Measurements from ENCODE around the gene TCHHL1.

Gene TCHHL1

DNA sequence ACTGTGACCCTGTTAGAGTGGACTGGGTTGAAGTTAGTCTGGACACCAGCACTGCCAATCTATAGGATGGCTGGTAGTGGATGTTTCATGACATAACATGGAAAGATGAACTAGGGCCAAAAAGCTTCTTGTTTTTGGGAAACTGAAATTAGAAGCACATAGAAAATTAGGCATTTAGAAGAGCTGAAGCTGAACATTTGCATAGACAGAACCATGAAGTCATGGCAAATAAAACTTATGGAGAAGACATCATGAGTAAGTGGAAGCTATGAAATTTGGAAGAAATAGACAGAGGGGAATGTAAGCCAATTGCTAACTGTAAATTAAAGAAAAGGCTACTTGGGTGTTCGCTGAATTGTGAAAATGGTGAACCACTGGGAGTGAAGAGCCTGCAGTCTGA is 49.4 kb downstream of the TCHHL1 start:
- TF ChIP-seq, protein P1, sequence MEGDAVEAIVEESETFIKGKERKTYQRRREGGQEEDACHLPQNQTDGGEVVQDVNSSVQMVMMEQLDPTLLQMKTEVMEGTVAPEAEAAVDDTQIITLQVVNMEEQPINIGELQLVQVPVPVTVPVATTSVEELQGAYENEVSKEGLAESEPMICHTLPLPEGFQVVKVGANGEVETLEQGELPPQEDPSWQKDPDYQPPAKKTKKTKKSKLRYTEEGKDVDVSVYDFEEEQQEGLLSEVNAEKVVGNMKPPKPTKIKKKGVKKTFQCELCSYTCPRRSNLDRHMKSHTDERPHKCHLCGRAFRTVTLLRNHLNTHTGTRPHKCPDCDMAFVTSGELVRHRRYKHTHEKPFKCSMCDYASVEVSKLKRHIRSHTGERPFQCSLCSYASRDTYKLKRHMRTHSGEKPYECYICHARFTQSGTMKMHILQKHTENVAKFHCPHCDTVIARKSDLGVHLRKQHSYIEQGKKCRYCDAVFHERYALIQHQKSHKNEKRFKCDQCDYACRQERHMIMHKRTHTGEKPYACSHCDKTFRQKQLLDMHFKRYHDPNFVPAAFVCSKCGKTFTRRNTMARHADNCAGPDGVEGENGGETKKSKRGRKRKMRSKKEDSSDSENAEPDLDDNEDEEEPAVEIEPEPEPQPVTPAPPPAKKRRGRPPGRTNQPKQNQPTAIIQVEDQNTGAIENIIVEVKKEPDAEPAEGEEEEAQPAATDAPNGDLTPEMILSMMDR (IDR thresholded peaks at IDR 0.05; ENCODE audit: extremely low read depth, missing control alignments), result no peak
- DNase-seq (ENCODE audit: low spot score), result no peak

DNA sequence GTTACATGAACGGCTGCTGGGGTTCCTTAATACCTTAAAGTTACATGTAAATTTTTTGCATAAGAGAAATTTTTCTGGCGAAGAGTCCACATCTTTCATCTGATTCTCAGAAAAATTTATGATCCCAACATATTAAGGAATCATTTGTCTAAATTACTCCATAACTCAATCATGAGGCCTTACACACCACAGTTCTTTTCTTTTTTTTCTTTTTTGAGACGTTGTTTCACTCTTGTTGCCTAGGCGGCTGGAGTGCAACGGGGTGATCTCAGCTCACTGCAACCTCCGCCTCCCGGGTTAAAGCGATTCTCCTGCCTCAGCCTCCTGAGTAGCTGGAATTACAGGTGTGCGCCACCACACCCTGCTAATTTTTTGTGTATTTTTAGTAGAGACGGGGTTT is 50.0 kb downstream of the TCHHL1 start:
- TF ChIP-seq, protein P1 (IDR thresholded peaks at IDR 0.05; ENCODE audit: extremely low read depth, missing control alignments), result no peak
- no peak for DNase-seq (ENCODE audit: low spot score)

DNA sequence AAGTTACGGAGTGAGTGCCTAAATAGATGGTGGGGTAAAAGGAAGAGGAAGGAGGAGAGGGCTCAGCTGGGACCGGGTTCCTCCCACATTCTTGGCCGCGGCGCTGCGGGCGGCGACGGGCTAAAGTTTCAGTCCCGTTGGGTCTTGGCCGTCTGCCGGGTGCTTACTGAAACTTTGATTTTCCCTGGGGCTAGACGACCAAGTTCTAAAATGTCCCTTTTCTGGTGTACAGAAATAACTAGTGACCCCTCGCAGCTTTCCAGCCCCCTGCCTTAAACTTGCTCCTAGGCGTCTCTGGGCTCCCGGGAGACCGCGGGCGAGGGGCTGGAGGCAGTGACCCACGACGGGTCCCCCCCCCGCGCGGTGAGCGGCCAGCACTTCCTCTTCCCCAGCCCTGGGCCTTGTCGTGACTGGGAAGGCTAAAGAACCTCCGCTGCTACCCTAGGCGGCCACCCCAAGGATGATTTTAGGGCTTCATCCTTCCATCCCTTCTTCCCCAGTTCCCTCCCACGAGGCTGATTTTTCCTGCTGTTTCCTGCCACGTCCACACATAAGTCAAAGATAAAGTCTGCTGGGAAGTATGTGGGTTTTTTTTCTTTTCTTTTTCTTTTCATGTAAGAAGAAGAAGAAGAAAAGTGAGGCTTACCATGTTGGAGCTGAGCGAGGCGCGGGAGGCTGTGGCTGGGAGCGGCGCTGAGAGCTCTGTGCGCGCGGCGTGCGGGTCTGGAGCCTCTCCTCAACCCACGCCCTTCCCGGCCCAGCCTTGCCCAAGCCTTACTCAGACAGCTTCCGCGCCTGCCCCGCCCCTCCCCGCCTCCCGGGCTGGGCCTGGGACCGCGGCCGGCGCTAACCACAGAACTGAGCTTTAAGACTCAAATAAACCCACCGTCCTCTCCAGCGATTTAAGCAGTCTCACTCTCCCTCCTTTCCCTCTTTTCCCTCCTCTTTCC is 52.3 kb downstream of the TCHHL1 start, which contains the start of gene S100A11:
Gene S100A11, minus strand, starts transcription at position 738 of the 950 bp plus-strand sequence. Its CDS starts 89 bp downstream, at position 649.
- TF ChIP-seq, protein P1 (IDR thresholded peaks at IDR 0.05; ENCODE audit: extremely low read depth, missing control alignments), result no peak
- DNase-seq (ENCODE audit: low spot score), result peak; percentile 67

DNA sequence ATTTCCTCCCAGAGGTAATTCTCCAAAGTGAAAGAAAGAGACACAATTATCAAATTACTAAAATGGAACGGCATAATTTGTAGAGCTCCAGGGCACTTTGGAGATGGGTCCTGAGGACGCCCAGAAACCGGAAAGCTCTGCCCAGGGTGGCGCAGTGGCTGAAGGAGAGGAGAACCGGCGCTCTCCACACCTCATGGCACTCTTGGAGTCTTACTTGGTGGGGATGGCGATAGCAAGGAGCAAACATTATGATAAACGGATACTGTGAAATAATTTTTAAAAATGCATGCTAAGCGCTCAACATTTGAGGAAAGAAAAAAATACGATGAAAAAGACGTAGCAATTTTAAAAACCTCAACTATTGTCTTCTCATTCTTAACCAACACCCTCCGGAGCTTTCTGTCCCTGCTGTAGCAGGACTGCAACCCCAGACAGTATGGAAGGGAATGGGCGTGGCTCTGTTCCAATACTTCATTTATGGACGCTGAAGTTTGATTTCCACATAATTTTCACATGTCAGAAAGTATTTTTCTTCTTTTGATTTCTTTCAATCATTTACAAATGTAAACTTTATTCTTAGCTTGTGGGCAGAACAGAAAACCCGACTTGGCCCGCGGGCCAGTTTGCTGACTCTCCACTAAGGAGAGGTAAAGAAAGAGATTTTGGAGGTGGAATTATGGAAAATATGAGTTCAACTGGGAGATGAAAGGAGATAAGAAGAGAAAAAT is 53.2 kb downstream of the TCHHL1 start:
- TF ChIP-seq, protein P1 (IDR thresholded peaks at IDR 0.05; ENCODE audit: extremely low read depth, missing control alignments), result no peak
- no peak for DNase-seq (ENCODE audit: low spot score)

DNA sequence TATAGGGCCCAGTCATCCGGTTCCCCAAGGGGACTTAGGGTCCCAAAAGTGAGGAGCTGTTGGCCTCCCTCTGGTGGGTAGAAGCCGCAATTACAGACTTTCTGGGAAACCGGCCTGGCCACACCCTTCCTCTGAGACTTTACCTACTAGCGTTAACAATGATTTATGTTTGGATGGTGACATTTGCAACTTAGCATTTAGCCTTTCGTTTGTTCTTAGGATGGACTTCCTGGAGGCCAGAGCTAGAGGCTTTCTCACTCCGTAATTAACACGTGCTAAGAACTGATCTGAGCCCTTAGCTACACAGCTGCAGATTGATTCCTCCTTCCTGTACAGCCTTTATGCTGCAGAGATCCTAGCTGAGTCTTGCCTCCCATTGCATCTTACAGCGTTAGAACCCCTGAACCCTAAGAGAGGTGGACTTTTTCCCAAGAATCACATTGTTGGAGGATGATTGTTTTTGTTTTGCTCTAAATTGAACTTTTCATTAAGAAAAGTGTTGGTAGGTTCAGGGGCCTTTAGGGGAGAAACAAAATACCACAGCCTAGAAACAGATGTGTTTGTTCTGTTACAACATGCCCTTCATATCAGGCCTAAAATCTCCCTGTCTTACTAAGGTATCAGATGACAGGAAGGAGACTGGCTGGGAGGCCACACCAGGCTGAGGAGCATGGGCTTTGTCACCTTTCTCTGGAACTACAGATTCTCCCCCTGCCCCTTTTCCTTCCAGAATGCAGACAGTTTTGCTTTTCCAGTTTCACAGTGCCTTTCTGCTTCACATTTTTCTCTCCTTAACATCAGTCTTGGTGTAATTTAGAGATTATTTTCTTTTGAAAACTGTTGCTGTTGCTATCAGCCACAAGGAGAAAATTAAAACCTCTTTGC is 54.0 kb downstream of the TCHHL1 start:
- peak; percentile 74 for DNase-seq (ENCODE audit: low spot score)
- TF ChIP-seq, protein P1 (IDR thresholded peaks at IDR 0.05; ENCODE audit: extremely low read depth, missing control alignments), result peak; percentile 15

DNA sequence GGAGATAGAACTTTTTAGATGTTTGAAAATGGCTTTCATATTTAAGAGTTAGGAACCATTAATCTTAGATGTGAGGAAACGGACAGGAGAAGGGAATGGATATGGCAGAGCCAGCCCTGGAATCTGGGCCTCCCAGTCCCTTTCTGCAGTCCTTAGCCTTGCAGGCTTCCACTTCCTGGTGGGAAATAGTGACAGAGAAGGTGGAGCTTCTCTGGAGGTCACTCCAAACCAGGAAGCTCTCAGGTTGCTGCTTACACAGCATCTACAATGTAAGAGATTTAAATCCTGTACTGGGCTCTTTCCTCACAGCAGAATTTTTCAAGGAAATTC is 54.6 kb downstream of the TCHHL1 start:
- TF ChIP-seq, protein P1 (IDR thresholded peaks at IDR 0.05; ENCODE audit: extremely low read depth, missing control alignments), result no peak
- DNase-seq (ENCODE audit: low spot score), result no peak

Data from GM20000 (cell line).